Measurements from ENCODE around the gene ESR2.
"Not testable (repeated sequence)": the region's sequence is repeated elsewhere in the genome, so short reads cannot be mapped to it uniquely, and the experiment has no call there.

ESR2 gene

DNA sequence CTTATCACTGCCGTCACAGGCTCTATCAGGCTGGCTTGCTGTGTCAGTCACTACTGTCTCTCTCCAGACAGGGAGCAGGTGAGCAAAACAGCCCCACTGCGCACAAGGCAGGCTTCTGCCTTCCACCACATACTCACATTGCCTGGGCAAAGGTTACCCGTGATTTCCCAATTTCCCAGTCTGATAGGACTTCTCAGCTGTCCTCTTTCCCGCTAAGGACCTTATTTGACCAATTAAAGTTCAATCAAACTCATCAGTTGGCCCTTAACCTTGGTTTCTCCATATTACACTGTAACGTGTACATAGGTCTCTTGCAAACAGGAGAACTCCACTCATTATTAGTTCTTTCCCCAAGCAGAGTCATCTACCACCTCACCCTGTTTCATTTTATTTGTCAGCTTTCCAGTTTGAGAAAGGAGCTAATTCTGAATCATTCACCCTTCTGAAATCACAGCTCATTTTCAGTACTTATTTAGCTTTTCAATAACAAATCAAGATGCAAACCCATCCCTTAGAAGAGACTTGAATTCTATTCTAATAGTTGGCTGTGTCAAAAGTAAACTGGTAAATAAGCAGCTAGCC lies 170.8 kb downstream of the ESR2 start:
- peak; percentile 78 for DNase-seq

DNA sequence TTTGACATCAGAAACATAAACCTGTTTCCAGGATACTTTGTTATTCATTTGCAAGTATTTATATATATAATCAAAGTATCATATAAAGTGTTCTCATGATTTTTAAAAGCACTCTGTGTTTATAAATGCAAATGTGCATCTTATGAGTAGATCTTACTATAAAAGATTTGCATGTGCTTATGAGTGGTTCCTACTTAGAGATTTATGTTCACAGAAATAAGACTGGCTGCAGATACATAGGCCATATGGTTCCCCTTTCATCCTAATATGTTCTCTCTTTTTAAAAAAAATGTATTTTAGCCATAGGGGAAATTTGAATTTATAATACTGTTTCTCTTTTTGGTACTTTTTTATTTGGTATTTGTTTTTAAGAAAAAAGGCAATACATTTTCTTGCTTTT lies 174.2 kb downstream of the ESR2 start:
- DNase-seq: no peak

DNA sequence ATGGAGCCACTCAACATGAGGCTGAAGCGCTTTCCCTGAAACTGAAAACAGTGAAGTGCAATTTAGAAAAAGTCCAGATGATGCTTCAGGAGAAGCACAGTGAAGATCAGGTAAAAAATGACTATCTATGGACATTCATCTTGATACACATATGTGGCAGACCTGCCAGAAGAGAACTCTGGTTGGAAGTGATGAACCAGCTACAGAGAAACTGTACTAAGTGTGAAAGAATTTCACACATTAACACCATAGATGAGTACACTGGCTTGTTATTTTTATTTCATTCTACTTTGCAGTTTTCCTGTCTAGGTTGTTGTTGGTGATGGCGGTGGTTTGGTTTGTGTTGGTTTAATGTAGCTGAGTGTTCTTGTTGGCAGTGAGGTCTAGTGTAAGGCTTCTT lies 174.7 kb downstream of the ESR2 start:
- peak; percentile 74 for DNase-seq

DNA sequence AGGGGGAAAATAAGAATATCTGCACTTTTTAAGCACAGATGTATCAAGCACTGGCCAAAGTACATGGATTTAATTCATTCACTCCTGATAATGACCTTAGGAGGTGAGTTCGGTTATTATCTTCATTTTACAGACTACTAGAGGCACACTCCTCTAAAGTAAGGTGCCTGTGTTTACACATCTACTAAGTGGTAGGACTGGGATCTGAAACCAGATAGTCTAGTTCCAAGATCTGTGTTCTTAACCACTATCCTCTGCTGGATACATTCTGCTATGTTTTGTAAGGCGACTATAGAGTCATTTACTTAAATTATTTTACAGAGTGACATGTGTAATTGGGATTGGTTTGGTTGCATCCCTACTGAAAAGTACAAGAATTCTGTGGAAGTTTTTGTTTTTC lies 175.3 kb downstream of the ESR2 start:
- no peak for DNase-seq

DNA sequence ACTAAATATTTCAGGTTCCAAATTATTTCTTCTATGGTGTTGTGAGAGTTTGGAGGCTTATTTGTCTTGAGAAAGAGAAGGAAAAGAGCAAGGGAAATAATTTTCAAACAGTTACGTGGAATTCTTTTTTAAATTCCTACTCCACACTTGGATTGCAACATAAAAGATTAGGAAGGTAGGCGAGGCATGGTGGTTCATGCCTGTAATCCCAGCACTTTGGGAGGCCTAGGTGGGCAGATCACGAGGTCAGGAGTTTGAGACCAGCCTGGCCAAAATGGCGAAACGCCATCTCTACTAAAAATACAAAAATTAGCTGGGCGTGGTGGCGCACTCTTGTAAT lies 175.8 kb downstream of the ESR2 start:
- DNase-seq: not testable (repeated sequence)

DNA sequence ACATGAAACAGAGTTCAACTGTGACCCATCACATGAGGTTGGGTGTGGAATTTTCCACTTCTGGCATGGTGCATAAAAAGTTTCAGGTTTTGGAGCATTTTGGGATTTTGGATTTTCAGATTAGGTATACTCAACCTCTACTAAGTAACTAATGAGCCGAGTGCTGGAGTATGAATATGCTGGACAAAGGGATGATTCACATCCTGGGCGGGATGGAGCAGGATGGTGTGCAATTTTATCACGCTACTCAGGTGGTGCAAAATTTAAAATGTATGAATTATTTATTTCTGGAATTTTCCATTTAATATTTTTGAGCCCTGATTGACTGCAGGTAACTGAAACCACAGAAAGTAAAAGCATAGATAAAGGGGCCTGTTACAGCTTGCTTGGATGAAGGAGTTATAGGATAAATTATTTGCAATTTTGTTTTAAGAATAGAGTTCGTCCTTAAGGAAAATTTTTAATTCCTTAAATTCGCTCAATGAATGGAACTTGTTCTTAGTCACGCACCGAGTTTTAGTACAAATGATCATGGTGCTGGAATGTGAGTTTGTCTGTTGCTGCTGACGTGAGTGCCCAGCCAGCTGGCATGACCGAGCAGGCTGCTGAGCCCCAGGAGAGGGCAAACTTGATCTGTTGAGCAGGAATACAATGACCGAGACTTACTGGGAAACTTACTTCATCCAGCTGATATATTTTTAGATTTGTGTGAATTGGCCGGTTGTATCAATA lies 176.3 kb downstream of the ESR2 start:
- no peak for DNase-seq

DNA sequence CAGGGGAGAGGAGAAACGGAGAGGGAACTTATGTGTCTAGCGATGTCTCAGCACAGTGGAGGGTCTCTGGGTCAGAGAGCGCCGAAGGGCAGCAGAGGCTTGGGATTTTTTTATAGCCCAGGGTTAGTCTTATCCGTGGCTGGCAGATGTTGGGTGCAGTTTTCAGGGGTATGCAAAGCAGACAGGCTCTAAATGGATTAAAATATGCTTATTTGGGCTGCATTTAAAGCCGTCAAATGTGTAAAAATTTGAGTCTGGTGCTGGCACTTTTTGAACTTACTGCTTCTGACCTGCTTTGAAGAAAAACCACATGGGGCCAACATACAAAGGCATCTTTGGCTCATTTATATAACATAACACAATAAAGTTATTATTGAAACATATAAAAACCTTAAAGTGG lies 178.8 kb downstream of the ESR2 start:
- no peak for DNase-seq

DNA sequence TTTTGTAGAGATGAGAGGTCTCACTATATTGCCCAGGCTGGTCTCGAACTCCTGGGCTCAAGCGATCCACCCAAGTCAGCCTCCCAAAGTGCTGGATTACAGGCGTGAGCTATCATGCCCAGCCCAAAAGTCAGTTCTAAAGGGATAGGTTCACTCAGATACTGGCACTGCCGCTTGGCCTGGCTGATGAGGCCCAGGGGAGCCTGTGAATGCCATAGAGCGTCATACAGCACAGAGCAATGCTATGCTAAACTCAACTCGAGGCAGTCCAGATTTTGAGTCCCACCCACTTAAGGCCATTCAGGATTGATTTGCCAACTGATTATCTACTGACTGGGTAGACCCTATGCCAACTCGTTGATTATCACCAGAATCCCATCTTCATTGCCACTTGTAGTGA lies 179.4 kb downstream of the ESR2 start:
- no peak for DNase-seq

DNA sequence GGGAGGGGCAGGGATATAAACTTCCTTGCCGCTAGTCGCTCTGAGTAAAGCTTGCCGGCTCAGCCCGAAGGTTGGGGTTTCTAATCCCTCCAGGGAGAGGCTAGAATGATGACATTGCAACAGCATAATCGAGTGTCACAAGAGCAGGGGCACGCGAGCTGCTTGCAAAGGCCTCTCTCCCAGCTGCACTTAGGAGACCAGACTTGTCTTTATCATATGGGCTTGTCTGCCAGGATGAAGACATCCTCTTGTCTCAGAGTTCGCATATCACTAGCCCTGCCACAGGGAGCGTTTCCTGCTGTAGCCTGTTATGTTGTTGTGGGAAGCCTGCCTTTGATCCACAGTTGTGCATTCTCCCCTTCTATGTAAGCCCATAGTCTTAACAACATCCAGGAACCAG lies 180.0 kb downstream of the ESR2 start:
- DNase-seq: no peak

DNA sequence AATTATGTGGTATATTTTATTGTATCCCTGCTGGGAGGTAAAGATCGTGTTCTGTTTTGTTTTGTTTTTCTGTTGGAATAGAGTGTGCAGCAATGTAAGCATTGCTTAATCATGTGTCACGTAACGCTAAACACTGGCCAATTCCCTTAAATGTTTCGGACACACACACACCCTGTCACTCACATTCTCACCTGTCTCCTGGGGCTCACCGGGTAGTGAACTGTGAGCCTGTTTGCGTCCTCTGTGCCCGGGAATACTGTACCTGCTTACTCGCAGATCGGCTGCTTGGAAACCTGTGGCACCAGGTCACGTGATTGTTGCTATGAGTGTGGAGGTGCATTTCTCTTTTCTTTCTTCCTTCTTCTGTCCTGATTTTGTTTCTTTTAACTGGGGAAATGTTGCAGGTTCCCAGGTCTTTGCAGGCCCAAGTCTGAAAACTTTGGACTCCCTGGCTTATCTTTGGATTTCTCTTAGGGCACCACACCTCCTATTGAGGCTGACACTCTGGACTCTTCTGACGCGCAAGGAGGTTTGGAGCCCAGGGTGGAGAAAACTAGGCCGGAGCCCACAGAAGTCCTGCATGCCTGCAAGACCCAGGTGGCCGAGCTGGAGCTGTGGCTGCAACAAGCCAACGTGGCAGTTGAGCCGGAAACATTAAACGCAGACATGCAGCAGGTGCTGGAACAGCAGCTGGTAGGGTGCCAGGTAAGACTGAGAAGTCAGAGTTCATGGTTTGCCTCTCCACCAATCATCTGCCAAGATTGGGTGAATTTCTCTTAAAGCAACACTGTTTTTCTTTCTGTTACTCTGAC lies 181.1 kb downstream of the ESR2 start:
- DNase-seq: no peak

DNA sequence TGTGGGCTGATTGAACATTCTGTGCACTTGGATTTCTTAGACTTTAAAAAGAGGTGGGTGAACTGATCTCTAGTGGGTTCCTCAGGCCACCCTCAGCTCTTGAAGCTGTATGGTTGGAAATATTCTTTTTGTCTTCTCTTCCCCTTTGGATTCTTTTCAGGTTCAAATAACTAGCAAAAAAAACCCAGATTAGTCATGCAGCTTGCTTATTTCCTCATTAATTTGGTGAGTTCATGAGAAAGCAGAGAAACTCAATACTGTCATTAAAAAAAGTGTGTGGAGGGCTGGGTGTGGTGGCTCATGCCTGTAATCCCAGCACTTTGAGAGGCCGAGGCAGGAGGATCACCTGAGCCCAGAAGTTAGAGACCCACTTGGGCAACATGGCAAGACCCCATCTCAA lies 183.4 kb downstream of the ESR2 start:
- DNase-seq: no peak

DNA sequence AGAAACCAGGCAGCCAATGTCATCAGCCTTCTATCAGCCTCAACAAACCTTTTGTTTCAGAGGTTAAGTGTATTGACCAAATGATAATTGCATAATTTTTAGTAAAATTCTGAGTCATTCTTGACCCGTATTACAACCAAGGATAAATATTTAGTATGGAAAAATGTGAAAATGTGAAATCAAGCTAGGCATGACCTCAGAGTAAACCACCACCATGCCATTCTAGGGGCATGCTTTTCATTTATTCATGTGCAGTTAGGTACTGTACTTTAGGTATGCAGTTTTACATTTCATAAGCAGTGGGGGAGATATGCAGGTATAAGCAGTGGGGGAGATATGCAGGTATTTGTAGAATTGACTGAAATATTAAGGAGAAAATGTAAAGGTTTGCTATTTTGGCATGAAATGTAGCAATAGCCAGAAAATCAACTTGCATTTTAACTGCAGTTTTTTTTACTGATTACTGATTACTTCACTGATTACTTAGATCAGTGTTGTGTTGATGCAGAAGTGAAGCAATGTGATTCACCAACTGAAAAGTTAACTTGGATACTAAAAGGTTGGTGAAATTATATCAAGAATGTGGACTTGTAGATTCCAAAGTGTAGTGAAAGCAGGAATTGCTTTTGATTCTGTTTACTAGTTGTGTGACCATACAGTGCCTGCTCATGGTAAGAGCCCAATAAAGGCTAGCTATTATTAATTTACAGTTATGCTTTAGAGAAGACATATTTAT lies 184.2 kb downstream of the ESR2 start:
- no peak for DNase-seq

DNA sequence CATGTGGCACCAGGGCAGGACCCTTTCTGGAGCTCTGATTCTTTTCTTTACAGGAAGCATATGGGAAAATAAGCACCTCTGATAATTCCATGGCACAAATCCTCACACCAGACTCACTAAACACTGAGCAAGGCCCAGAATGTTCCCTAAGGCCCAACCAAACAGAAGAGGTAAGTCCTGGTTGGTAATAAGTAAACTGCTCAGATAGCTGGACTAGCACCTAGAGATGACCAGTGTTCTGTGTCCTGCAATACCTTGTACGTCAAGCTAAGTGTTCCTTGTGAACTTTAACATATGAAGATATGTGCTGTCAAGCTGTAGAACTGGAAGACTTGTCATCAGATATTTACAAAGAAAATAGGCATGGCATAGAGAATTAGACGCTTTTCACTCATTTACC lies 186.7 kb downstream of the ESR2 start:
- no peak for DNase-seq

DNA sequence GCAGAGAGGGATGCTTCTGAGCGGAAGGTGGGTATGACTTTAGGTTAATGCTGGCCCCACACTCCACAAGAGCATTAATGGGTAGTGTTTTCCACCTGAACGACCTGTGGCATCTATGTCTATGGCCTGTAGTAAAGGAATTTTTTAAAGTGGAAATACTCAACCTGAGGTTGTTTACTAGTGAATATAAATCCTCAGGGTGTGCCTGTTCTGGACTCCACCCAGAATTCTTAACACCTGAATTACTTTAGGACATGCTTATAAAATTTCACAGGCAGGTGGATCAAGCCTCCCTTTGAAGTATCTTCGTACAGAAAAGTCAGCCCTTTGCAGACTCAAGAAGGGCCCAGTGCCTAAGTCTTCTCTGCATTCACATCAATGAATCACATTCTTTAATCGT lies 196.1 kb downstream of the ESR2 start:
- no peak for DNase-seq

DNA sequence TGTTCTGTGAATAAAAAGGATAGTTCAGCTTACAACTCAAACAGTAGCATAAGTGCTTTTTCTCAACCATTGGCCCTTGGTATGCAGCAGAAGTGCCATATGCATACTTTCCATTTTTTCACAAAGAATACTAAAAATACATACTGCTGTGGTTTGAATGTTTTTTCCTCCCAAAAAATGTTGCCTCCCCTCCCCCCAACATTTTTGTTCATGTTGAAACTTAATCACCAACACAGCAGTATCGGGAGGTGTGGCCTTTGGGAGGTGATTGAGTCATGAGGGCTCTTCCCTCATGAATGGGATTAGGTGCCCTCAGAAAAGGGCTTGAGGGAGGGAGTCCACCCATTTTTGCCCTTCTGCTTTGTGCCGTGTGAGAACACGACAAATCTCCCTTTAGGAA lies 198.6 kb downstream of the ESR2 start:
- peak; percentile 39 for DNase-seq

DNA sequence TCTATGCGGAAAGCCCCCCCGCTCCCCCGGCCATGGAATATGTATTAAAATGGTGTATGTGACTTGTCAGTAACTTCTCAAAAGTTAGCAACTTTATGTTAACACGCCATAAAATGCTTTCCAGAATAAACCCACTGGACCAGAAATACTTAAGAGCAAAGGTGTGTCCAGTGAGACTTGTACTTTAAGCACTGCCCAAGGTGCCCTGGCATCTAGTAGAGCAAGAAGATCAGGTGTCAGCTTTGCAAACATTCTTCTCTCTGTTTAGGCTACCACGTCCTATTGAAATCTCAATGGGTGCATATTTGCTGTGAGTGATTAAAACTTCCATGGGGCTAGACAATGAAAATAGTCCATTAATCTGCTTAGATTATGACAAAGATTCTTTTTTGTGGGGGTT lies 201.2 kb downstream of the ESR2 start:
- no peak for DNase-seq

DNA sequence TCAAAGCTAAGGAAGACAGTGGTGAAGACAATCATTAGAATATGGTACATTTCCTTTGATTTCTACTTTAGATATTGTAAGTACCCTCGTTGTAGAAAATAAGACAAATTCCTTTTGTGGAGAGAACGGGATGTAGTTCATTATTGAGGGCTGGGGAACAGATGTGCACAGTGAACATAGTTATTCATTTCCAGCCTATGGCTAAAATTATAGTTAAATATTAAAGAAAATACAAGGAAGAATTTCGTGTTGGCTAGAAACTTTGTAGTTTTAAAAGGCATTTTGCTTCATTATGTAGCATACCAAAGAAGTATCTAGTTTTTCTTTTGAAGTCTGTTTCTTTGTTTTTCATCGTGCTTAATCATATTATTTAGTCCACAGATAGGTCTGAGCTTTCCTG lies 201.8 kb downstream of the ESR2 start:
- no peak for DNase-seq

DNA sequence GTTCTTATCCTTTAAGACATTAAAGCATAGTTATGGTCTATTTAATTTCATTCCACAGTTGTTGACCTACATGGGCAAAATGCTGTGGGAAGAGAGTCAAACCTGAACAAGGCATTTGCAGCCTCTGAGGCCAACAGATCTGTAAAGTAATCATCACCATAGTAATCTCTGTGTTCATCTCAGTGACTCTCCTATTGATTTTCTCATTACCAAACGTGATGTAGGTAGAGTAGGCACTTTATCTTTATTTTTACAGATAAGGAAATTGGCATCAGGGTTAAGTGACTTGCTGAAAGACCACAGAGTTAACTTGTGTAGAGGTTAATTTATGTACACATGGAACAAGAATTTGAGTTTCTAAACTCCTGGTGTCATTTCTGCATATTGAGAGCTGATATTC lies 203.0 kb downstream of the ESR2 start:
- DNase-seq: no peak

DNA sequence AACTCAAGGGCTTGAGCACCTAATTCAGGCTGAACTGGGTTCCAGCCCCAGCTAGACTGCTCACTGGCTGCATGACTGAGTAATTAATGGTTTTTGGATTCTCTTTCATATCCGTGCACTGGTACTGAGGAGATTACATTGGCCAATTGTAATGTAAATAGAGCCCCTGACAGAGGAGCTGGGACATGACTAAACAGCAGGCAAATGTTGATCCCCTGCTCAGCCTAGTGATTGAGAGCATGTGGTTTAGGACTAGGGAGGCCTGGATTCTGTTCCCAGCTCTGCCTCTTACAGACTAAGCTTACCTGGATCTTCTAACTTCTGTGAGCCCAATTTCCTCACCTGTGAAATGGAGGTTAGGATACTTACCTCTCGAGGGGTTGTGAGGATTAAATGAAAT lies 204.3 kb downstream of the ESR2 start:
- no peak for DNase-seq

DNA sequence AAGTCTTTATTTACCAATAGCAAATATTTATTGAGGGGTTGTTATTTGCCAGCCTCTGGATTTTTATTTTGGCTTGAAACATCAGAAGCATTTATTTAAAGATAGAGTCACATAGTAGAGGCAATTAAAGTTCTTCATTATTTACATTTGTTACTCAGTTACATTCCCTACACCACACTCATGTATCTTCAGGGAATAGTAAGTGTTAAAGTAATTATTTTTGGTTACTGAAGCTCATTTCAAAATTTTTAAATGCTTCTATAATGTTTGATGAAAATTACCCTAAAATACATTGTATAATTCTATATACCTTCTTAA lies 205.6 kb downstream of the ESR2 start:
- DNase-seq: no peak

DNA sequence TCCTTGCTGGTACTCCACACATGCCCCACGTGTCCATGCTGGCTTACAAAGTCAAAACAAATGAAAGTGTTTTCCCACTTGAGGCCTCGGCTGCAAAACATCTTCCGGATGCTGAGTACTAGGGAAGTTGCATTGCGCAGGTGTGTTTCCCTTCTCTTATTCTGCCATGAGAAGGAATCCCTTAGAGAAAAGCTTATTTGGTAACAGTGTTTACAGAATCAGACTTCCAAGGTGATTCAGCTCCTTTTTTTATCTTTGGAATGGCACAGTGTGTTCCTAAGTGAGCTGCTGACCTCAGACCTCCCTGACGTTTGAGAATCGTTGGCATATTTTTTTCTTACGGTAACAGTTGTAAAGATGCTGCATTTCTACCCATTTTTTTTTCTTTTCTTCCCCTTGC lies 211.3 kb downstream of the ESR2 start:
- DNase-seq: no peak

DNA sequence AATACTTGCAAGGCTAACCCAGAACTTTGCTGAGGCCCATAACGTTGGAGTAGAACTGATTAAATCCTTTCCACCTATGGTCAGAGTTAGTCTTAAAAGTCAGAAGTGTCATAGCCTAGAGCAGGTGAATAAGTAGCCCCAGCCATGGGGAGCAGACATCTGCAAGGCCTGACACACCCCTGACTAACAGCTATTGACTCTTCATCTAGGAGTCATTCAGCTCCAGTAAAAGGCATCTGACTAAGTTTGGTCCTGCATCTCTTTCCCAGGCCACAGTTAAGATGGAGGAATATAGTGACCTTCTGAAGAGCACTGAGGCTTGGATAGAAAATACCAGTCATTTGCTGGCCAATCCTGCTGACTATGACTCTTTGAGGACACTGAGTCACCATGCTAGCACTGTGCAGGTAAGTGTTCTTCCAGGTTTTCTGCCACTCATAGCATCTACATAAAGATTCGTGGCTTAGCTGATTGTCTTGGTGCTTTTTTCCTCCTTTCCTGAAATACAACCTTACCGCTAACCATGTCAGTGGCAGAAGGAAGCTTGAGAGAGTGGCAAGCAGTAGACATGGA lies 212.9 kb downstream of the ESR2 start:
- DNase-seq: no peak

DNA sequence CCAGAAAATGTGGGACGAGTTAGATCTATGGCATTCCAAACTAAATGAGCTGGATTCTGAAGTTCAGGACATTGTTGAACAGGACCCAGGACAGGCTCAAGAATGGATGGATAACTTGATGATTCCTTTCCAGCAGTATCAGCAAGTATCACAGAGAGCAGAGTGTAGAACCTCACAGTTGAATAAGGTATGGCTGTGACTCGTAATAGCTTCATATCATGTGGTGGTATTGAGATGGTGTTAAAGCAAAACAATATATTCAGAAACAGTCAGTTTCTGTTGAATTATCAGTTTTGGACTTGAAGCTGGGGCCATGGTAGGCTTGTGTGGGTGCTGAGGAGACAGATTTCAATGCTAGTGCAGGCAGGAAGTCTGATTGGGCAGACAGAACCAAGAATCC lies 213.7 kb downstream of the ESR2 start:
- no peak for DNase-seq

DNA sequence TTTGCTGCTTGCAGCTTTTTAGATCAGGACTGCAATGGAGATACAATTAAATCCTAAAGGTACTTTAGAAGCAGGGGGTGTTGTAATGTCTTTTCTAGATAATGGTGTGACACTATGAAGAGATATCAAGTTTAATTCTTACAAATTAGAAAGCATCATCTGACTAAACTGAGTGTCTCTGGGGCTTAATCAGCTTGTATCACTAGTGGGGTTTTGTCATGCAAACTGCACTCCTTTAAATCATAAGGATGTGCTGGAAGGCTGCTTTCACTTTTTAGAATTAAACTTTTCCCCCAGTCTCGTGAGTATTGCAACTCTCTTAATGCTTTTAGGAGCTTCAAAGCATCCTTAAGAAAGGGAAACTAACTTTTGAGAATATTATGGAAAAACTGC lies 218.6 kb downstream of the ESR2 start:
- no peak for DNase-seq

All from activated CD4-positive, alpha-beta T cell treated with anti-CD3 and anti-CD28 coated beads, Interleukin-10, Interleukin-2, amounts not matched to agents 100 ng/mL and 50 ng/mL, durations not matched to agents 16 hours and 8 hours (primary cell).